Glutamatergic neuron (in vitro differentiated cells): ENCODE data around the gene MZF1. TPM values are rescaled to one million over a fixed set of nuclear protein-coding genes. Genes with fewer than 3 reads are reported as not detected.

Experiments
- DNase-seq: peaks from one replicate; pipeline ENCODE4 v3.0.0; 2022
- H3K27ac Mint-ChIP-seq: one replicate; pipeline ENCODE4 v1.8.0; 2020; ENCODE audit warnings: mild to moderate bottlenecking, mixed read lengths, inconsistent platforms; ENCODE audit not compliant: unreplicated experiment
- H3K27me3 Mint-ChIP-seq: one replicate; pipeline ENCODE4 v1.8.0; 2020; ENCODE audit warnings: mild to moderate bottlenecking, moderate library complexity, mixed read lengths, inconsistent platforms; ENCODE audit not compliant: unreplicated experiment
- H3K36me3 Mint-ChIP-seq: one replicate; pipeline ENCODE4 v1.8.0; 2020; ENCODE audit warnings: mild to moderate bottlenecking, mixed read lengths, inconsistent platforms; ENCODE audit not compliant: unreplicated experiment
- H3K4me1 Mint-ChIP-seq: one replicate; pipeline ENCODE4 v1.8.0; 2020; ENCODE audit warnings: mild to moderate bottlenecking, low read depth, mixed read lengths, inconsistent platforms; ENCODE audit not compliant: unreplicated experiment
- H3K4me3 Mint-ChIP-seq: one replicate; pipeline ENCODE4 v1.8.0; 2020; ENCODE audit warnings: mild to moderate bottlenecking, mixed read lengths, inconsistent platforms; ENCODE audit not compliant: unreplicated experiment
- H3K9me3 Mint-ChIP-seq: one replicate; pipeline ENCODE4 v1.8.0; 2020; ENCODE audit warnings: mild to moderate bottlenecking, moderate library complexity, mixed read lengths, inconsistent platforms; ENCODE audit not compliant: unreplicated experiment
- total RNA-seq: library from RNA; stranded (reverse); fragmentation: NEBNext Ultra II Directional; extraction: Animal tissue kit (Norgen Biotek cat#: 25700); gene quantifications from one replicate; pipeline ENCODE4 v1.2.1, GENCODE V29; 2021; ENCODE audit not compliant: unreplicated experiment
- TF ChIP-seq, protein P1 (sequence below): fragments of 200-600 bp; sonication (generic); IDR thresholded peaks from one replicate; pipeline ENCODE4 v1.5.0; 2021; ENCODE audit not compliant: partially characterized antibody, unreplicated experiment

MZF1 gene
- total RNA-seq, 1 donor from 2014 or later: 27.3 TPM

DNA sequence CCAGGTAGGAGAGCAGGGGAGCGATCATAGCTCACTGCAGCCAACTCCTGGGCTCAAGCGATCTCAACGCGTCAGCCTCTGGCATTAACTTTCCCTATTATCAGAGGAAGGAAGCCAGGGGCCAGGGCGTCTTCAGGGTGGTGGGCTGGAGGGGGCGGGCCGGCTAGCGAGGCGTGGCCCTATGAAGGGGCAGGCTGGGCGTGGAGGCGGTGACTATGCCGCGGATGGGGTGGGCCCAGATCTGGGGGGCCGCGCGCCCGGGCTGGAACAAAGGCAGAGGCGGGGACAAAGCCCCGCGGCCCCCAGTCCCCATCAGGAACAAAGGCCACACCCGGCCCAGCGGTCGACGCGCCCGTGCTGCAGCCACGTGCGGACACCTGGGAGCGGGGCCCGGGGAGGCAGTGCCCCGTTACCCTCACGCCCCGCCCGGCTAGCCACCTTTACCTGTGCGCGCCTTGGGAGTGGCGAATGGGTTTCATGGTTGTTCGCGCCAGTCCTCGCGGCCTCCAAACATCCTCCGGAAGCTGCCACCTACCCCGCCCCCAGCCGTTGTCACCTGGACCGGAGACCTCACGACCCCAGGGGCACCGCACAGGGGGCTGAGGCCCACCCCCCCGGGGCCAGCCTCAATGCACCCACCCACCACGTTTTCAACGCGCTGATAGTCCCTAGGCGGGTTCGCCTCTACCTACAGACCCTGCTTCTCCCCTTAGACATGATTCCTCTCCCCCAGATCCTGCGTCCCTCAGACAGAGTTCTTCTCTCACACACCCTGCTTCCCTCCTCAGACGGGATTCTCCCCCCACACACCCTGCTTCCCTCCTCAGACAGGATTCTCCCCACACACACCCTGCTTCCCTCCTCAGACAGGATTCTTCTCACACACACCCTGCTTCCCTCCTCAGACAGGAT lies 34.6 kb downstream of the MZF1 start:
- Mint-ChIP-seq H3K27ac (peak overlapping the region; percentile 62), H3K36me3 (no peaks in the 10 kb centered on the region), H3K9me3 (no peaks in the 10 kb centered on the region), H3K27me3 (peaks cover 10% of the 10 kb centered on the region), H3K4me3 (peak overlapping the region; percentile 84), H3K4me1 (no peaks in the 10 kb centered on the region)
- TF ChIP-seq, protein P1, sequence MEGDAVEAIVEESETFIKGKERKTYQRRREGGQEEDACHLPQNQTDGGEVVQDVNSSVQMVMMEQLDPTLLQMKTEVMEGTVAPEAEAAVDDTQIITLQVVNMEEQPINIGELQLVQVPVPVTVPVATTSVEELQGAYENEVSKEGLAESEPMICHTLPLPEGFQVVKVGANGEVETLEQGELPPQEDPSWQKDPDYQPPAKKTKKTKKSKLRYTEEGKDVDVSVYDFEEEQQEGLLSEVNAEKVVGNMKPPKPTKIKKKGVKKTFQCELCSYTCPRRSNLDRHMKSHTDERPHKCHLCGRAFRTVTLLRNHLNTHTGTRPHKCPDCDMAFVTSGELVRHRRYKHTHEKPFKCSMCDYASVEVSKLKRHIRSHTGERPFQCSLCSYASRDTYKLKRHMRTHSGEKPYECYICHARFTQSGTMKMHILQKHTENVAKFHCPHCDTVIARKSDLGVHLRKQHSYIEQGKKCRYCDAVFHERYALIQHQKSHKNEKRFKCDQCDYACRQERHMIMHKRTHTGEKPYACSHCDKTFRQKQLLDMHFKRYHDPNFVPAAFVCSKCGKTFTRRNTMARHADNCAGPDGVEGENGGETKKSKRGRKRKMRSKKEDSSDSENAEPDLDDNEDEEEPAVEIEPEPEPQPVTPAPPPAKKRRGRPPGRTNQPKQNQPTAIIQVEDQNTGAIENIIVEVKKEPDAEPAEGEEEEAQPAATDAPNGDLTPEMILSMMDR: no peak
- peak; percentile 77 for DNase-seq

DNA sequence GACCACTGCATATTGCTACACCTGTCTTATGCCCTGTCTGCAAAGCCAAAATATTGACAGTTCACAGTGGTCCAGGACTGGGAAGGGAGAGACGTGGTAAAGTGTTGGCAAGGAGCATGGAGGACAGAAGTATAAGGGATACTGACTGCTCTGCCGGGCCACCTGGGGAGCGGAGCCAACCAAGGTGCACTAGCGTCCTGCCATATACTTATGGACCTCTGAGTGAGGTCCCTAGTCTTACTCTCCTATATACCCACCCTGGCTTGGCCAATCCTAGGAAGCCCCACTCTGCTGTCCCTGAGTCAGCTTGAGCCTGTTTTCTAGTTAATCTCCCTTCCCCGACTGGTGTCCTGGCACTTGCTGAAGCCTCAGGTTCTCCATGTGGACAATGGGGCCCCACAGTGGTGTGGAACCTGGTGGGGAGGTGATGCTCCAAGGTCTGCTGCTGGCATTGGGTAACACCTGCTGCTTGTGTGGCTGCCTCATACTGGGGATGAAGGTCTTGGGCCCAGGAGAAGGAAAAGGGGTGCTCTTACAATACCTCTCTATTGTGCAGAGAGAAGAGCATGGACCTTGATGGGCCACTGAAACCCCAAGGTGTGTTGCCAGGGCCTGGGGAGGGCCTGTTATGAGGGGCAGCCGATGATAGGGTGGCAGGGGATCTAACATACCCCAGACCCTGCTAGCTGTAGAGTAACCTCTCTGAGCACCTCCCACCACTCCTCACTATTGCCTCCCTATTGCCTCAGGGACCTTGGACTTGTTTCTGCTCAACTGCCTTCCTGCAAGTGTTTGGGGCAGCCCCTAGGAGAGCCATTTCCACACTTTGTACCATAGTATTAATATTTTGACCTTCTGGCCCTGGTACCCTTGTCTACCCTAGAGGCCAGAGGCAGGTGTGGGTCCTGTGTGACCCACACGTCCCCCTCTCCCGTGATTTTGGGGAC lies 36.0 kb downstream of the MZF1 start:
- peaks cover 1% of the 10 kb centered on the region for H3K9me3 Mint-ChIP-seq
- TF ChIP-seq, protein P1: no peak
- H3K4me3 Mint-ChIP-seq: peak overlapping the region; percentile 30
- peaks cover 10% of the 10 kb centered on the region for H3K27me3 Mint-ChIP-seq
- no peaks in the 10 kb centered on the region for H3K4me1 Mint-ChIP-seq
- H3K36me3 Mint-ChIP-seq: no peaks in the 10 kb centered on the region
- no peak overlapping the region for H3K27ac Mint-ChIP-seq
- DNase-seq: no peak

DNA sequence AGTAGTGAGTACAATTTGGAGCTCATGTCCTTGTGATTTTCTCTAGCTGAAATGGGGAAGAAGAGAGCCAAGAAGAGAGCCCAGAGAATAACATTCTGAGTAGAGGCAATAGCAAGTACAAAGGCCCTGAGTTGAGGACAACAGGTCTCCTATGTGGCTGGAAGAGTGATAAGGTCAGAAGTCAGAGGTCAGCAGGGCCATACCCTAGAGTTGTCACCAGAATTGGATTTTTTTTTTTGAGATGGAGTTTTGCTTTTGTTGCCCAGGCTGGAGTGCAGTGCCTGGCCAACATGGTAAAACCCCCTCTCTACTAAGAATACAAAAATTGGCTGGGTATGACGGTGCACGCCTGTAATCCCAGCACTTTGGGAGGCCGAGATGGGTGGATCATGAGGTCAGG lies 37.3 kb downstream of the MZF1 start:
- Mint-ChIP-seq H3K9me3 (peaks cover 1% of the 10 kb centered on the region), H3K36me3 (no peaks in the 10 kb centered on the region), H3K27ac (no peak overlapping the region), H3K27me3 (peaks cover 10% of the 10 kb centered on the region), H3K4me1 (peaks cover 8% of the 10 kb centered on the region), H3K4me3 (no peak overlapping the region)
- TF ChIP-seq, protein P1: no peak
- no peak for DNase-seq

DNA sequence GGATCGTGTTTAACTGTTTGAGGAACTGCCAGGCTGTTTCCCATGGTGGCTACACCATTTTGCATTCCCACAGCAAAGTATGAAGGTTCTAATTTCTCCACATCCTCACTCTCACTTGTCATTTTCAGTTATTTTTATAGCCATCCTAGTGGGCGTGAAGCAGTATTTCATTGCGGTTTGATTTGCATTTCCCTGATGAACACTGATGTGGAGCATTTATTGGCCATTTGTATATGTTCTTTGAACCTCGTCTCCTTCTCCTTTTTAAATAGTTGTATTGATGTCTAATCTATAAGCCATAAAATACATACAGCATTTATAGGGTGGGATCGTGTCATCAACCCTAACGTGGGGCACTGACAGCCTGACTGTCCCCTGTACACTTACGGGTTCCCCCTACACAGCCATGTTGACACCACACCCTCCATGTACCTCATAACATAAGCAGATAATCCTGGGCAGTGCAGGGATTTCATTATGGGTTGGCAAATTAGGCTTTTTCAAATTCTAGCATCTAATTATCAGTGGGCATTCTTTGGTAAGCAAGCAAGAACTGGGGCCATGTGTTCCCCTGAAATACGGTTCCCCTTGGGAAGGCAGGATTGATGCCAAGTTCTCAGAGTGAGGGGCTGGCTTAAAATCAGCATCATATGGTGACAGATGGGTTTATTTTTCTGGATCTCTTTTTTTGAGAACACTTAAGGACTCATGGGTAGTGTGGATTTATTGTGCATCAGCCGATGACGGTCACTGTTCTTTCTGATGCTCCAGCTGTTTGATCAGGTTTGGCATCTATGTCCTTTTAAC lies 41.9 kb downstream of the MZF1 start:
- peaks cover 8% of the 10 kb centered on the region for H3K4me1 Mint-ChIP-seq
- no peak overlapping the region for H3K27ac Mint-ChIP-seq
- TF ChIP-seq, protein P1: no peak
- DNase-seq: no peak
- H3K9me3 Mint-ChIP-seq: peaks cover 1% of the 10 kb centered on the region
- H3K4me3 Mint-ChIP-seq: no peak overlapping the region
- H3K36me3 Mint-ChIP-seq: no peaks in the 10 kb centered on the region
- H3K27me3 Mint-ChIP-seq: peaks cover 3% of the 10 kb centered on the region
